HG02623 (cell line): ENCODE data around the gene CST8.
A peak's percentile ranks its signal among the peaks of the same experiment; 100 is the strongest.
"Not testable (repeated sequence)": the region's sequence is repeated elsewhere in the genome, so short reads cannot be mapped to it uniquely, and the experiment has no call there.

Source experiments
- ATAC-seq: cut with Tn5 transposase; IDR thresholded peaks from one replicate; pipeline ENCODE4 v1.9.1; 2021; ENCODE audit warnings: moderate library complexity; ENCODE audit not compliant: unreplicated experiment

CST8 gene

DNA sequence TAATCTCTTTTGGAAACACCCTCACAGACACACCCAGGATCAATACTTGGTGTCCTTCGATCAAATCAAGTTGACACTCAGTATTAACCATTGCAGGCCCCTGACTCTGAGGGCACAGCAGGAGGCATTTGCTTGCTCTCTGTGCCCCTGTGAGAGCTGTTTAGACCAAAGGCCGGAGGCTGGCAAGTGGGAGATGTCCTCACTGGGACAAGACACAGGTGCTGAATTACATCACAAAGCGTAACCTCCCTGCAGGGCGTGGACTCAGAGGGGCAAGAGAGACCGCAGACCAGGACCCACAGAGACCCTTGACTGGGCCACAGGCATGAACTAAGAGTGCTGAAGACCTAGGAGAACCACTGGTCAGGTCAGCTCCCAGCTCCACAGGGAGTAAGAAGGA is at the start of gene CST8:
TSS of gene CST8 (plus strand) at position 301 of the 400 bp plus-strand sequence. CDS start 551 bp downstream, outside the sequence.
- no peak for ATAC-seq

DNA sequence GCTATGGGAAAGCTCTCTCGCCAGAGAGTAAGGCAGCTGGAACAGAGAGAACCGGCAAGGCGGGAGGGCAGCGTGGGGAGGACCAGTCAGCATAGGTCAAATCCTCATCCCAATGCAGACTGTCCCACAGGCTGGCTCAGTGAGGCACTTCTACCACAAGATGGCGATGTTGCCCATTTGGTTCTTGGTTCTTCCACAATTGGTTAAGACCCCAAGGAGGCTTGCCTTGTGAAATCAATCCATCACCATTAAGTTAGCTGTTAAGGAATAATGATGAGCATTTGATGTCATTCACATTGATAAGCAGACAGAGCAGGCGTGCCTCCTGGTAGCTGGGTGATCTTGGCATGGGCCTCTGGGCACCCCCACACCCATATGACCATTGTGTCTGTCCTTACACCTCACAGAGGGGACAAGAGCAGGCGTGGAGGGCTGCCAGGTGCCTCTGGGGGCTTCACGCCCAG is 49.0 kb upstream of the CST8 start:
- ATAC-seq, result peak; percentile 68

DNA sequence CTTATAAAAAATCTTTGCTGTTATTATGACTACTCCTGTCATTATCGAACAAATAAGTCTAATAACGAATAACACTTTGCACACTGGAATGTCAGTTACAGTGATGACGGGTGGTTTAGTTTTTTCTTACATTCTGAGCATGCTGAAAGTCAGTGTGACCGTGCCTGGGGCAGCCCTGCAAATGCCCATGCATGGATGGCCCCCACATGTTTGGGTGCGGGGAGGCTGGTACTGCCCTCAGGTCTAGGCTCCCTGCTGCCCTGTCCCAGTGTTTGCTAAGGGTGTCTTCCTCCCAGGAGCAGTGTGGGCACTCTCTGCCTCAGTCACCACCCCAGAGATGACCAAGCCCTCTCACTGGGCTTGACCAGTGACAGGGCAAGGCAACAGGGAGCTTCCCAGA is 48.5 kb upstream of the CST8 start:
- no peak for ATAC-seq

DNA sequence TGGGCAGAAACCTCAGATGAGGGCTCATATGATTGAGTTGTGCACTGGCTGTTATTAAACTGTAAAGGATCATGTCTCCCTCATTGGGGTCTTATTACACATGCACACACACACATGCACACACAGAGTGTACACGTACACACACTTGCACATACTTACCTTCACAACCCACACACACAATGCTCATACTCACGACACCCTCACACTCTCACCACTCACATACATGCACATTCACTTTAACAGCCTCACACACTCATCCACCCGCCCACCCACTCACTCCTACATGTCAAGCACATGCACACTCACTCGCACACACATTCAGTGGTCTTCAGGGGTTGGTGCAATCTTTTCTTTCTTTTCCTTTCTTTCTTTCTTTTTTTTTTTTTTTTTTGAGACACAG is 46.1 kb upstream of the CST8 start:
- no peak for ATAC-seq

DNA sequence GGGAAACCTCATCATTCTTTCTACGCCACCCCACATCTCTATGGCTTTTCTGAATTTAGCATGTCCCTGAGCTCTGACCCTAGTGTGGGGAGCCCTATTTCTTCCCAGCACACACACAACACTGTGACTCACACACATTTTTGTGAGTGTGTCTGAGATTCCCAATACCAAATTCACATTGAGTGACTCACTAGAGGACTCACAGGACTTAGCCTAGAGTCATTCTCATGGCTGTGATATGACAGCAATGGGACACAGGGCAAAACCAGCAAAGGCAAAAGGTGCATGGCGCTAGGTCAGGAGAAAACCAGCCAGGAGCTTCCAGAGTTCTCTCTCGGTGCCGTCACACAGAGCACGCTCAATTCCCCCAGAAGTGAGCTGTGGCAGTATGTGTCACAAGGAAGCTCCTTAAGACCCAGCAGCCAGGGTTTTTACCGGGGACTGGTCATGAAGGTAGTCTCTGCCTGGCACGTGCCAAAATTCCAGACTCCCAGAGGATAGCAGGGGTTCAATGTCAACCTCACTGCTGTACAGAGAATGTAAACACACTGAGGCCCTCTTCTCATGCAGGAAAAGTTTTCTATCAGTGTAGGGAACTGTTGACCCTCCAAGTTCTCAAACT is 45.2 kb upstream of the CST8 start:
- no peak for ATAC-seq

- ATAC-seq, result no peak
Observed at GRCh38 chr20:23446505-23446904, 44.4 kb upstream of the CST8 start.

- no peak for ATAC-seq
Observed at GRCh38 chr20:23448167-23448566, 42.8 kb upstream of the CST8 start.

GRCh38 chr20:23449421-23449820 is 41.5 kb upstream of the CST8 start:
- no peak for ATAC-seq

DNA sequence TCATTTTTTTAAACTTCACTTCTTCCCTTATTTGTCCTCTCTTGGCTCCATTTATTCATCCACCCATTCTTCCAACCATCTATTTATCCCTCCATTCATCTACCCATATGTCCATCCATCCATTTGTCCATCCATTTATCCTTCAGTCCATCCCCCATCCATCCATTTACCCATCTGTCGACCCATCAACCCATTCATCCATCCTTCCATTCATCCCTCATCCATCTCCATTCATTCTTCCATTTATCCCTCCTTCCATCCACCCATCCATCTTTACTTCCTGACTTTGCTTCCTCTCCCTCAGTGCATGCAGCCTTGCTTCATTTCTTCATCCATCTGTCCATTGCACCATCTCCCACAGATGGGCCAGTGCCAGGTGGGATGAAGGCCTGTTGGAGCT is 40.0 kb upstream of the CST8 start:
- no peak for ATAC-seq

GRCh38 chr20:23451956-23452487 is 38.9 kb upstream of the CST8 start:
- ATAC-seq, result no peak

DNA sequence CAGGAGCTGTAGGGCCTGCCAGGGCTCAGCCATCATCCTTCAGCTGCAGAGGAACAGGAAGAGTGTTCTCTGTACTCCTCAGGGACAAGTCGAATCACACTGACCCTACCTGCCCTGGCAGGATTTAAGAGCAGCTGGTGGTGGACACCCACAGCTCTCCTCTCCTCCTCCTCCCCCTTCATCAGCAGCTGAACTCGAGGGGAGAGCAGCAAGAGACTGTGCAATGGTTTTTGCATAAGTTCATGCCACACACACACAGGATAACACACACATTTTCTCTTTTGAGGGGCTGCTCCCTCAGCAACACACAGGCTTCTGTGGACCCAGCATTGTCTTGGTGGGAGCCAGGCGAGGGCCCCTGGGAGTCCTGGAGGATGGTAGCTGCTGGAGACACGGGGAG is 38.1 kb upstream of the CST8 start, which contains the start of gene CST11:
TSS of gene CST11 (minus strand) at position 101 of the 400 bp plus-strand sequence. CDS start at position 36, 65 bp downstream.
- ATAC-seq, result no peak

GRCh38 chr20:23453549-23454543 is 37.1 kb upstream of the CST8 start:
- ATAC-seq, result no peak

GRCh38 chr20:23454816-23455215 is 36.1 kb upstream of the CST8 start:
- ATAC-seq, result no peak

- ATAC-seq, result no peak
Observed at GRCh38 chr20:23455639-23456038, 35.3 kb upstream of the CST8 start.

- no peak for ATAC-seq
Observed at GRCh38 chr20:23456409-23456808, 34.5 kb upstream of the CST8 start.

- ATAC-seq, result no peak
Observed at GRCh38 chr20:23456873-23457272, 34.0 kb upstream of the CST8 start.

- no peak for ATAC-seq
Observed at GRCh38 chr20:23459461-23460150, 31.3 kb upstream of the CST8 start.

- no peak for ATAC-seq
Observed at GRCh38 chr20:23461180-23461579, 29.7 kb upstream of the CST8 start.

- not testable (repeated sequence) for ATAC-seq
Observed at GRCh38 chr20:23466961-23467360, 24.0 kb upstream of the CST8 start.

GRCh38 chr20:23472306-23472705 is 18.6 kb upstream of the CST8 start:
- ATAC-seq, result not testable (repeated sequence)

- ATAC-seq, result not testable (repeated sequence)
Observed at GRCh38 chr20:23473293-23473692, 17.6 kb upstream of the CST8 start.
